Measurements from ENCODE around the gene FOXF1.
A peak's percentile ranks its signal among the peaks of the same experiment; 100 is the strongest.

The FOXF1 gene

GRCh38 chr16:86495756-86496261, 14.5 kb upstream of the FOXF1 start:
- TF ChIP-seq CTCF (IDR thresholded peaks at IDR 0.05; ENCODE audit: low read depth, low read length) = no peak
- no peak for DNase-seq (ENCODE audit: low read depth, low spot score)
- in situ Hi-C loops (cut with HindIII; ENCODE audit: low sequenced_read_pairs) = no loop called here
- H3K4me3 ChIP-seq (ENCODE audit: low read depth, low read length) = no peak overlapping the region

GRCh38 chr16:86496262-86496928, 13.9 kb upstream of the FOXF1 start:
- no peak for DNase-seq (ENCODE audit: low read depth, low spot score)
- H3K4me3 ChIP-seq (ENCODE audit: low read depth, low read length) = no peak overlapping the region
- no peak for TF ChIP-seq CTCF (IDR thresholded peaks at IDR 0.05; ENCODE audit: low read depth, low read length)
- in situ Hi-C loops (cut with HindIII; ENCODE audit: low sequenced_read_pairs) = no loop called here

GRCh38 chr16:86496929-86497461, 13.3 kb upstream of the FOXF1 start:
- in situ Hi-C loops (cut with HindIII; ENCODE audit: low sequenced_read_pairs) = no loop called here
- DNase-seq (ENCODE audit: low read depth, low spot score) = no peak
- no peak overlapping the region for H3K4me3 ChIP-seq (ENCODE audit: low read depth, low read length)
- TF ChIP-seq CTCF (IDR thresholded peaks at IDR 0.05; ENCODE audit: low read depth, low read length) = no peak

- DNase-seq (ENCODE audit: low read depth, low spot score) = no peak
- no peak for TF ChIP-seq CTCF (IDR thresholded peaks at IDR 0.05; ENCODE audit: low read depth, low read length)
- H3K4me3 ChIP-seq (ENCODE audit: low read depth, low read length) = no peak overlapping the region
- in situ Hi-C loops (cut with HindIII; ENCODE audit: low sequenced_read_pairs) = no loop called here
These were observed 12.7 kb upstream of the FOXF1 start for GRCh38 chr16:86497551-86498021.

GRCh38 chr16:86498155-86498670, 12.1 kb upstream of the FOXF1 start:
- in situ Hi-C loops (cut with HindIII; ENCODE audit: low sequenced_read_pairs) = no loop called here

More at GRCh38 chr16:86498155-86498670, 12.1 kb upstream of the FOXF1 start:
- peak; percentile 2 for TF ChIP-seq CTCF (IDR thresholded peaks at IDR 0.05; ENCODE audit: low read depth, low read length)
- DNase-seq (ENCODE audit: low read depth, low spot score) = no peak
- H3K4me3 ChIP-seq (ENCODE audit: low read depth, low read length) = no peak overlapping the region
